DOHH2 (cell line): ENCODE results near the gene GBP4.

Experiments
- H3F3A ChIP-seq: fragments of 200-600 bp; sonication (generic), shearing (Covaris generic); 2 replicates; pipeline ENCODE4 v1.6.0; 2016; ENCODE audit warnings: antibody characterized with exemption, mild to moderate bottlenecking; ENCODE audit not compliant: control insufficient read depth, insufficient read depth
- H3K27ac ChIP-seq: fragments of 200-600 bp; sonication (generic); 2 replicates; pipeline ENCODE4 v1.5.1; 2014; ENCODE audit warnings: low read depth, mild to moderate bottlenecking, low read length, moderate library complexity
- H3K27me3 ChIP-seq: fragments of 200-600 bp; sonication (generic); 2 replicates; pipeline ENCODE4 v1.6.1; 2014; ENCODE audit warnings: mild to moderate bottlenecking, low read length, mixed read lengths; ENCODE audit not compliant: control insufficient read depth
- H3K36me3 ChIP-seq: fragments of 200-600 bp; sonication (generic); 2 replicates; pipeline ENCODE4 v1.6.1; 2014; ENCODE audit warnings: mild to moderate bottlenecking, low read length, moderate library complexity, mixed read lengths; ENCODE audit not compliant: control insufficient read depth
- H3K4me1 ChIP-seq: fragments of 200-600 bp; sonication (generic); 2 replicates; pipeline ENCODE4 v1.6.1; 2014; ENCODE audit warnings: mild to moderate bottlenecking, low read length, mixed read lengths; ENCODE audit not compliant: control insufficient read depth
- H3K4me2 ChIP-seq: fragments of 200-600 bp; sonication (generic); 2 replicates; pipeline ENCODE4 v1.6.0; 2014; ENCODE audit warnings: mild to moderate bottlenecking, low read length, moderate library complexity
- H3K4me3 ChIP-seq: fragments of 200-600 bp; sonication (generic); 2 replicates; pipeline ENCODE4 v1.5.1; 2014; ENCODE audit warnings: mild to moderate bottlenecking, low read length, mixed read lengths
- H3K79me2 ChIP-seq: fragments of 200-600 bp; sonication (generic); 2 replicates; pipeline ENCODE4 v1.6.1; 2014; ENCODE audit warnings: mild to moderate bottlenecking, low read length, mixed read lengths; ENCODE audit not compliant: control insufficient read depth
- H3K9me2 ChIP-seq: fragments of 200-600 bp; sonication (generic); replicated peaks from 2 replicates; pipeline ENCODE4 v1.6.1; 2014; ENCODE audit warnings: mild to moderate bottlenecking, low read length, mixed read lengths; ENCODE audit not compliant: control insufficient read depth
- H3K9me3 ChIP-seq: fragments of 200-600 bp; sonication (generic); 2 replicates; pipeline ENCODE4 v1.6.1; 2014; ENCODE audit warnings: antibody characterized with exemption, low read length, mixed read lengths; ENCODE audit not compliant: control insufficient read depth, insufficient read depth
- H4K20me1 ChIP-seq: fragments of 200-600 bp; sonication (generic); 2 replicates; pipeline ENCODE4 v1.6.0; 2014; ENCODE audit warnings: low read depth, mild to moderate bottlenecking, antibody characterized with exemption, low read length, moderate library complexity; ENCODE audit not compliant: control insufficient read depth, insufficient read depth
- EZH2phosphoT487 ChIP-seq: fragments of 200-600 bp; sonication (generic); IDR thresholded peaks from 2 replicates; pipeline ENCODE4 v1.6.1; 2017; ENCODE audit warnings: borderline replicate concordance, mild to moderate bottlenecking, antibody characterized with exemption, low read length, moderate library complexity, mixed read lengths
- TF ChIP-seq, protein P1 (sequence below): fragments of 200-600 bp; sonication (generic); IDR thresholded peaks from one replicate; pipeline ENCODE4 v1.5.1; 2014; ENCODE audit warnings: antibody characterized with exemption, mild to moderate bottlenecking, low read depth, low read length; ENCODE audit not compliant: poor library complexity, severe bottlenecking

GBP4 gene

GRCh38 chr1:89190017-89190416 lies 8.7 kb downstream of the GBP4 start:
- no peak for TF ChIP-seq EZH2phosphoT487
- TF ChIP-seq, protein P1, sequence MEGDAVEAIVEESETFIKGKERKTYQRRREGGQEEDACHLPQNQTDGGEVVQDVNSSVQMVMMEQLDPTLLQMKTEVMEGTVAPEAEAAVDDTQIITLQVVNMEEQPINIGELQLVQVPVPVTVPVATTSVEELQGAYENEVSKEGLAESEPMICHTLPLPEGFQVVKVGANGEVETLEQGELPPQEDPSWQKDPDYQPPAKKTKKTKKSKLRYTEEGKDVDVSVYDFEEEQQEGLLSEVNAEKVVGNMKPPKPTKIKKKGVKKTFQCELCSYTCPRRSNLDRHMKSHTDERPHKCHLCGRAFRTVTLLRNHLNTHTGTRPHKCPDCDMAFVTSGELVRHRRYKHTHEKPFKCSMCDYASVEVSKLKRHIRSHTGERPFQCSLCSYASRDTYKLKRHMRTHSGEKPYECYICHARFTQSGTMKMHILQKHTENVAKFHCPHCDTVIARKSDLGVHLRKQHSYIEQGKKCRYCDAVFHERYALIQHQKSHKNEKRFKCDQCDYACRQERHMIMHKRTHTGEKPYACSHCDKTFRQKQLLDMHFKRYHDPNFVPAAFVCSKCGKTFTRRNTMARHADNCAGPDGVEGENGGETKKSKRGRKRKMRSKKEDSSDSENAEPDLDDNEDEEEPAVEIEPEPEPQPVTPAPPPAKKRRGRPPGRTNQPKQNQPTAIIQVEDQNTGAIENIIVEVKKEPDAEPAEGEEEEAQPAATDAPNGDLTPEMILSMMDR: no peak
- H3K4me3 ChIP-seq: no peak overlapping the region
- H3K4me1 ChIP-seq: no peaks in the 10 kb centered on the region
- H4K20me1 ChIP-seq: no peaks in the 10 kb centered on the region
- no peak overlapping the region for H3K27ac ChIP-seq
- H3K4me2 ChIP-seq: no peak overlapping the region
- H3K9me3 ChIP-seq: no peaks in the 10 kb centered on the region
- H3F3A ChIP-seq: no peaks in the 10 kb centered on the region
- H3K79me2 ChIP-seq: no peaks in the 10 kb centered on the region
- H3K27me3 ChIP-seq: no peaks in the 10 kb centered on the region
- no peaks in the 10 kb centered on the region for H3K36me3 ChIP-seq
- no peaks in the 10 kb centered on the region for H3K9me2 ChIP-seq

DNA sequence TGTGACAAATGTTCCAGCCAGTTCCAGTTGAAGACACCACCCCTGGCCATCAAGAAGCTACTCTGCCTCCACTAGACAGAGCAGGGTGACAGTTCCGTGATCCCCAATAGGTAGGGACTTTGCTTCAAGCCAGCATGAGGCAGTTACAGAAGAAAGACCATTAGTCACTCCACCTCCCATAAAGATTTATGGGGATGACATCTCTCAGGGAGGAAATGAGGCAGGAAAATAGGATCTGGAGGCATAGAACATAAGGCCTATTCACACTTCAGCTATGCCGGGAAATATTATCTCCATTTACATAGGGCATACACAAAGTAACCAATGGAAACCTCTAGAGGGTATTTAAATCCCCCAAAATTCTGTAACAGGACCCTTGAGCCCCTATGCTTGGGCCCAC lies 19.4 kb downstream of the GBP4 start:
- H3K9me3 ChIP-seq: peaks cover 2% of the 10 kb centered on the region; the same call in 1 of the 2 replicates
- H3K27me3 ChIP-seq: no peaks in the 10 kb centered on the region
- H3F3A ChIP-seq: no peaks in the 10 kb centered on the region
- no peak overlapping the region for H3K4me2 ChIP-seq
- H3K4me1 ChIP-seq: no peaks in the 10 kb centered on the region
- no peaks in the 10 kb centered on the region for H4K20me1 ChIP-seq
- TF ChIP-seq, protein P1: no peak
- no peak for TF ChIP-seq EZH2phosphoT487
- no peak overlapping the region for H3K4me3 ChIP-seq
- no peak overlapping the region for H3K27ac ChIP-seq
- no peaks in the 10 kb centered on the region for H3K9me2 ChIP-seq
- H3K79me2 ChIP-seq: no peaks in the 10 kb centered on the region
- H3K36me3 ChIP-seq: no peaks in the 10 kb centered on the region

DNA sequence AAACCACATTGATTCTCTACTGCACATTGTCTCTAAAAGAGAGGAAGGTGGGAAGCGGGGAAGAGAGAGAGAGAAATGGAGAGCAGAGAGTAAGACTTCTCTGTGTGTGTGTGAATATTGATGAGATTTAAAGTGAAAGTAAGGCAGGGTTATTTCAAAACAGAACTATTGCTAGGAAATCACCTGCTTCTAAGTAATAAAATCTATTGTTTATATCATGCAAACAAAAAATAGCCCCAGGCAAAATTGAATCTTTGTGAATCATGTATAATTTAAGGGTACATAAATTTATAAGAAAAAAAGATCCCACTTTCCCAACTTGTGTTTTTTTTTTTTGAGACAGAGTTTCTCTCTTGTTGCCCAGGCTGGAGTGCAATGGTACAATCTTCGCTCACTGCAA lies 21.8 kb downstream of the GBP4 start:
- no peaks in the 10 kb centered on the region for H3K27me3 ChIP-seq
- H3K4me3 ChIP-seq: no peak overlapping the region
- no peaks in the 10 kb centered on the region for H4K20me1 ChIP-seq
- no peaks in the 10 kb centered on the region for H3K36me3 ChIP-seq
- H3K27ac ChIP-seq: no peak overlapping the region
- no peaks in the 10 kb centered on the region for H3K9me3 ChIP-seq
- TF ChIP-seq EZH2phosphoT487: no peak
- TF ChIP-seq, protein P1: no peak
- no peaks in the 10 kb centered on the region for H3K79me2 ChIP-seq
- no peak overlapping the region for H3K4me2 ChIP-seq
- no peaks in the 10 kb centered on the region for H3K9me2 ChIP-seq
- H3F3A ChIP-seq: no peaks in the 10 kb centered on the region
- H3K4me1 ChIP-seq: no peaks in the 10 kb centered on the region
